GM19324 (cell line): ENCODE measurements around the gene FBXO17.
"Not testable (repeated sequence)": the region's sequence is repeated elsewhere in the genome, so short reads cannot be mapped to it uniquely, and the experiment has no call there.

Experiments used
- ATAC-seq: cut with Tn5 transposase; IDR thresholded peaks from one replicate; pipeline ENCODE4 v1.9.1; 2021; ENCODE audit warnings: mild to moderate bottlenecking, moderate library complexity; ENCODE audit not compliant: unreplicated experiment, low FRiP score

The FBXO17 gene

DNA sequence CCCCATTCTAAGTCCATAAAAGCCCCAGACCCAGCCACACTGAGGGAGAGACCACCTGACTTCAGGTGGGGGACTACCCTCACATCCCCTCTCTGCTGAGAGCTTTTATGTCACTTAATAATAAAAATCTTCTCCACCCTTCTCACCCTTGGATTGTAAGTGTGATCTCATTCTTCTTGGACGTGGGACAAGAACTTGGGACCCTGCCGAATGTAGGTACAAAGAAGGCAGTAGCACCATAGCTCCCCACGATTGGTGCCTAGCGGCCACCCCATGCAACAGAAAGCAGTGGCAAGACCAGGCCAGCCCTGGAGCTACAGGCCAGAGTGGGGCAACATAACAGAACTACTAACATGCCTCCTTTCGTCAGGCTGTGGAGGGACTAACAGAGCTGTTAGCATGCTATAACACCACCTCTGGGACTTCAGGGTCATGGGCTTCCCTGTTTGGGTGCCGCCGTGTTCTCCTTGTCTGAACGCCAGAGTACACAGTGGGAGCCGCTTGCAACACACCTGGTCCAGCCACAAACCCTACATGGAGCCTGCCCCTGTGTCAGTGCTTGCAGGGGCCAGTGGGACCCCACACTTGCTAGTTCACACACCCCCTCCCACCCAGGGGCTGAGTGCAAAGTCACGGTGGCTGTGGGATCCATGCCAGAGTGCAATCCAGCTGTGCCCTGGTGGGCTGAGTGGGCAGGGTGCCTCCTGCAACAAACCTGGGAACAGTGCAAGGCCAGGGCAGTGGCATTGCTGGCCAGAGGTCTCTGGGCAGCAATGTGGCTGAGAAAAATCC lies 5.2 kb upstream of the FBXO17 start:
- no peak for ATAC-seq

DNA sequence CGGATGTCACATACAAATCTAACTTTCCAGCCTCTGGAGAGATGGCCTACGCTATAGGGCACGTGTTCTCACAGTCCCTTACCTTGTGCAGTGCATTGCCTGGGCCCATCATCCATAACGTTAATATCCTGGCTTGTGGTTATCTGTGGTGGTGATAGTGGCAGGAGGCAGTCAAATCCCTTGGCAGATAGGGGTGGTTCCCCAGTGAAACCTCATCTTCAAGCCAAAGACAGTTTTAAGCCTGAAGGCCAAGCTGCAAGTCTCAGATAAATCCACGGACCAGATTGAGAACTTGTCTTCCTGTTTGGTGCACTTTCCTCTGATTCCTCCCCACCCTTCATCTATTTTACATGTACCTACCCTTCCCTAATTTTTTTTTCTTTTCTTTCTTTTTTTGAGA lies 4.3 kb upstream of the FBXO17 start:
- ATAC-seq, result no peak

DNA sequence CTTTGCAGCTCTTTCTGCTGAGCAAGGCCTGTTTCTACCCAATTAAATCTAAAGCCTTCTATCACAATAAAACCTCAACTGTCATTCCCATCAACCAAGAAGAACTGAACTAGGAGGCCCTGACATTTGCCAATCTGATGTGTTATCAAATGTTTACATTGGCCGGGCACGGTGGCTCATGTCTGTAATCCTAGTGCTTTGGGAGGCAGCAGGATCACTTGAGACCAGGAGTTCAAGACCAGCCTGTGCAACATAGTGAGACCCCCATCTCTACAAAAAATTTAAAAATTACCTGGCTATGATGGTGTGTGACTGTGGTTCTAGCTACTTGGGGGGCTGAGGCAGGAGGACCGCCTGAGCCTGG lies 2.8 kb upstream of the FBXO17 start:
- ATAC-seq, result no peak

DNA sequence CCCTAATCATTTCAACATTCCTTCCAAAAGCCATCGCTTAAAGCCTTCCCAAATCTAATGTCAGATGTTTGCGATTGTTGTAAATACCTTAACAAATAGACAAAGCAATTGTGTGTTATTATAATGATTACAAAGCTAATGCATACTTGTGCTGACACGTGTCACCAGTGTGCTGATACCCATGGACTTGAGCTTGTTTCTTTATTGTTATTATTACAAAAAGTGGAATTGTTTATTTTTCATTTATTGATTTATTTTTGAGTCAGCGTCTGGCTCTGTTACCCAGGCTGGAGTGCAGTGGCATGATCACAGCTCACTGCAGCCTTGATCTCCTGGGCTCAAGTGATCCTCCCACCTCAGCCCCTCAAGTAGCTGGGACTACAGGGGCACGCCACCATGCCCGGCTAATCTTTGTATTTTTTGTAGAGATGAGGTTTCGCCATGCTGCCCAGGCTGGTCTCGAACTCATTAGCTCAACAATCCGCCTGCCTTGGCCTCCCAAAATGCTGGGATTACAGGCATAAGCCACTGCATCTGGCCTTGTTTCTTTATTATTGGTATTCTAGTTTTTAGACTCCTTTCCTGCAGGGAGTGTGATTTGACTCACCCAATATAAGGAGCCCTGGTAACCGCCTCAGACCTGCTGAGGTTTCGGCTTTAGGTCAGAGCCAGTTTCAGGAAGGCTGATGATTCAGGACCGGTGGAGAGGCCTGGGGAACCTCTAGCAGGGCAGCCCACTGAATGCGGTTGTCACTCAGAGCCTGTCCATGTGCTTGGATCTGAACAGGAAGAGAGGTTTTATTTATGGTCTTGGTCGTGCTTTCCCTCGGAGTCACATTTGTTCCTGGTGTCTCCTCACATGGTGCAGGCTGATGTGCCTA lies 2.1 kb upstream of the FBXO17 start:
- ATAC-seq, result no peak

DNA sequence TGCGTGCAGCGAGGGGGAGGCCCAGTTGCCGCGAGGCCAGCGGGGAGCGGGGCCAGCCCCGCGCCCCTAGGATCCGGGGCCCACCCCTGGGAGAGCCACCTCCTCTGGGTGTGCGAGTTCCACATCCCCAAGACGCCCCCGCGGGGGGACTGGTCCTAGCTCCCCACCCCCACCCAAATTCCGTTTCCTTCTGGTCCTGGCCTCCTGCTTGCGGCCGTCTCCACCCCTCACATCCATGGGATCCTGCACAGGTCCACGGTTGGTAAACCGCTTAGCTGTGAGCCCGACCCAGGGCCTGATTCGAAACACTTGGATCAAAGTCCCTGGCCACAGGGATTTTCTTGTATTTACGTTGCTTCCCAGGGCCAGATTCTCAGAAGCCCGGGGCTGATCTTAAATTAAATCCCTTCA lies 324 bp upstream of the FBXO17 start:
- no peak for ATAC-seq

DNA sequence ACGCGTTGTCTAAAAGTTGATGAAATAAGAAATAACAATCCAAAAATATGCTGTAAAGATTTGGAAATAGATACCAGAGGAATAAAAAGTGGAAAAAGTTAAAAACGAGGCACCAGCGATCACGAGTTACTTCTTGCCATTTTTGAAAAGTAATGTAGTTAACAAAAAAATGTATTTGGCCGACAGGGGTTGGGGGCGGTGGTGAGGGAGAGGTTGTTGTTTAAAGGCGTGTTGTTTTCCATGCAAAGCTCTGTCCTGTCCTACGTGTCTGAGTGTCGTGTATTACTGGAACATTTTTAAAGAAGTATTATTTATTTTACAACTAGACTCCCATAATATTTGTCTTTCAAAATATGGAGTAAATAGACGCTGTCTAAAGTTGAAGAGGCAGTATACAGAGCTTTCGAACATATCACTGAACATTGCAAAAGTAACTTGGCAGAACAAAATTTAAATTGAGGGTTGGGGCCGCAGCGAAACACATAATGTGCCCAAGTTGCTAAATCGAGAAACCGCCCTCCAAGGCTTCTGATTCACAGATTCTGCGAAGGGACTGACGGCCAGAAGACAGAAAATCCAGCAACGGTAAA lies 823 bp downstream of the FBXO17 start:
- no peak for ATAC-seq

DNA sequence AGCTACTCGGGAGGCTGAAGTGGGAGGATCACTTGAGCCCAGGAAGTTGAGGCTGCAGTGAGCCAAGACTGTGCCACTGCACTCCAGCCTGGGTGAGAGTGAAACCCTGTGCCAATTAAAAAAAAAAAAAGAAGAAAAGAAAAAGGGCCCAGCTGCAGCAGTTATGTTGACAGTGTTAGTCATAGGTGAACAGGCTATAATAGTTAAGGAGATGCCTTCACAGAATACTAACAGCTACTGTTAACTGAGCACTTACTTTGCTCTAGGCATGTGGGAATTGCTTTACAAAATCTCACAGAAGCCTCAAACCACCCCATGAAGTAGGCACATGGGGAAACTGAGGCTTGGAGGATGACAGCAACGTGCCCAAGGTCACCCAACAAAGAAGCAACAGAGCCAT lies 3.9 kb downstream of the FBXO17 start:
- ATAC-seq, result no peak

DNA sequence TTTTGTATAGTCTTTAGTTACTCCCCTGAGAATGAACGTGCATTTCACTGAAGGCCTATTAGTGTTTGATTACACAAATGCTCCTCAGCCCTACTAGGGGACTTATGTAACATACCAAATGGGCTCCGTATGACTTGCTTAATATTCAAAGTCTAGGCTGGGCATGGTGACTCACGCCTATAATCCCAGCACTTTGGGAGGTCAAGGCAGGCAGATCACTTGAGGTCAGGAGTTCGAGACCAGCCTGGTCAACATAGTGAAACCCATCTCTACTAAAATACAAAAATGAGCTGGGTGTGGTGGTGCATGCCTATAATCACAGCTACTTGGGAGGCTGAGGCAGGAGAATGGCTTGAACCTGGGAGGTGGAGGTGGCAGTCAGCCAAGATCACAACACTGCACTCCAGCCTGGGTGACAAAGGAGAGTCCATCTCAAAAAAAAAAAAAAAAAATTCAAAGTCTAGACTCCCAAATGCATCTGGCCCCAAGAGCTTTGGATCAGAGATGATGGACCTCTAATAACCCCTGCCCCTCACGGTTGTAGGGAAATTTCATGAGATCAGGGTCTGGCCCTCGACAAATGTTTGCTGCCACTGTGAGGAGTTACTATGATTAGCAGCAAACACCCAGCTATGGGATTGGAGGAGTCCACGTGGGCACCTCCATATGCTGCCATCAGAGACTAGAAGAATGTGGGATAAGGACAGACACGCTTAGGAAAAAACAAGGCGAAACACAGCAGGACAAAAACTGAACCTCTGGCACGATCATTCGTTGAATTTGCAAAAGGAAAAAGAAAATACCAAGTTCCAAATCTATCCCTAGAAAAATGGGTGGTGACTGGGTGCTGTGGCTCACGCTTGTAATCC lies 4.6 kb downstream of the FBXO17 start:
- no peak for ATAC-seq

DNA sequence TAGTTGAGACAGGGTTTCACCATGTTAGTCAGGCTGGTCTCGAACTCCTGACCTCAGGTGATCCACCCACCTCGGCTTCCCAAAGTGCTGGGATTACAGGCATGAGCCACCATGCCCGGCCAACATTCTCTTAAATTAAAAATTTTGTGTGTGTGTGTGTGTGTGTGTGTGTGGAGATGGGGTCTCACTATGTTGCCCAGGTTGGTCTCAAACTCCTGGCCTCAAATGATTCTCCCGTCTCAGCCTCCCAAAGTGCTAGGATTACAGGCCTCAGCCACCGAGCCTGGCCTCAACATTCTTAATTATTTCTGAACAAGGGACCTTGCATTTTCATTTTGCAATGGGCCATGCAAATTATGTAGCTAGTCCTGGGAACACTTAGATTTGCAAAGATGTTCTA lies 9.4 kb downstream of the FBXO17 start:
- not testable (repeated sequence) for ATAC-seq

DNA sequence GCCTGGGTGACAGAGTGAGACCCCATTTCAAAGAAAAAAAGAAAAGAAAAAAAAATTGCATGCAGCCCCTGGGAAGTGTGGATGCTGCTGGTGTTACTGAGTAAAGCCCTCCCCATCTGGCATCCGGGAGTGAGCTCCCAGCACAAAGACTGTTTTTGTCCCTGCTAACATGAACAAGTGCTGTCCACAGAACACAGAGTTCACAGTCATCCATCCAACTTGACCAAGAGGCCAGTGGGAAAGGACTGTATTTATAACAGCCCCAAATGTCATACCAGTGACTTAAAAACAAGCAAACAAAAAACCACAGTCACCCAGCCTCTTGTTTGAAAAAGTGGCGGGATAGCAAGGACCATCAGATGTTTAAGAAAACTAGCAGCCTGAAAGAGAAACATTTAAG lies 10.8 kb downstream of the FBXO17 start:
- ATAC-seq, result no peak

DNA sequence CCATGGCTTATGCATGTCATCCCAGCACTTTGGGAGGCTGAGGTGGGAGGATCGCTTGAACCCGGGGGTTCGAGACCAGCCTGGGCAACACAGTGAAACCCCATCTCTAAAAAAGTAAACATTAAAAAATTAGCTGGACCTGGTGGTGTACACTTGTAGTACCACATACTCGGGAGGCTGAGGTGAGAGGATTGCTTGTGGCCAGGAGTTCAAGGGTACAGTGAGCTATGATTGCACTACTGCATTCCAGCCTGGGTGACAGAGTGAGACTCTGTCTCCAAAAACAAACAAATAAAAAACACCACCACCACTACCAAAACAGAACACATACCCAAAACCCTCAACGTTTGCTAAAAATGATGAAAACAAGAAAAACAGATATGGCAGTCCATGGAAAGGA lies 15.9 kb downstream of the FBXO17 start:
- ATAC-seq, result no peak

DNA sequence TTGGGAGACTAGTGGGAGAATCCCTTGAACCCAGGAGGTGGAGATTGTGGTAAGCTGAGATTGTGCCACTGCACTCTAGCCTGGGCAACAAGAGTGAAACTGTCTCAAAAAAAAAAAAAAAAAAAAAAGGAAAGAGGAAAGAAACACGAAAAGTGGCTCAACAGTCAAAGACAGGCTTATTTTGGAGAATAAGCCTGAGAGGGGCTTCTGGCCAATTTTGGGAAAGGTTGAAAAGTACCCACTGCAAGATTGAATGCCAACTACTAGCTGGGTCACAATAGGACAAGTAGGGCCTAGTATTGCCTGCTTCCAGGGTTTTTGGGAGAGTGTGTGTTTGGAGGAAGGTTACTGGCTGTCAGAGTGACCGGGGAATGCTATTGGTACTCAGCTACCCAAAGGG lies 17.2 kb downstream of the FBXO17 start:
- ATAC-seq, result no peak

DNA sequence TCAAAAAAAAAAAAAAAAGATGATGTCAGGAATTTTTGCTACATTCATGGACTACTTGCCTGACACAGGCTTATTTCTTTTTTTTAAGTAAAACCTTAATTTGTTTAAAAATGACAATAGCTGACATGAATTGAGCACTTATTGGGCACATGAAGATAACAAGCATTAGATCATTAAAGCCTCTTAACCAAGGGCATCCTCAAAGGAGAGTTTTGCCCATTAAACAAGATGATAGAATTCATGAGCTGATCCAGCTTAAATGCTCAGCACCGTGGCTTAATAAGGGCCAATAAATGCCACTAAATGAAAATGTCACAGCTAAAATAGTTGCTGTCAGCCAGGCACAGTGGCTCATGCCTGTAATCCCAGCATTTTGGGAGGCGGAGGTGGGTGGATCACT lies 19.3 kb downstream of the FBXO17 start:
- ATAC-seq, result no peak

DNA sequence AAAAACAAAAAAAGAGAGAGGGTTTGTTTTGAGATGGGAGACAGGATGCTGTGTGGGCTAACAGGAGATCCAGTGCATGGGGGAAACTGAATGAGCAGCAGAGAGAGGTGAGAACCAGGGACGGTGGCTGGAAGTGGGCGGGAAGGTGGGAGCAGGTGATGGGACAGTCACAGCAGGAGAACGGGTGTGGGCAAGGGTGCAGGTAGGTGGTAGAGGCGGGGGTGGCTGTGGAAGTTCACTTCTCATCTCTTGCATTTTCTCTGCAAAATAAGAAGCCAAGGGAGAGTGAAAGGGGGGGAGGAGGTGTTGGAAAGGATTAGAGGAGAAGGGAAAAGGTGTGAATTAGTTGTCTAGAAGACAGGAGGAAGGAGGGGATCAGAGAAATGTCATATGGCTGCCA lies 21.9 kb downstream of the FBXO17 start:
- no peak for ATAC-seq

DNA sequence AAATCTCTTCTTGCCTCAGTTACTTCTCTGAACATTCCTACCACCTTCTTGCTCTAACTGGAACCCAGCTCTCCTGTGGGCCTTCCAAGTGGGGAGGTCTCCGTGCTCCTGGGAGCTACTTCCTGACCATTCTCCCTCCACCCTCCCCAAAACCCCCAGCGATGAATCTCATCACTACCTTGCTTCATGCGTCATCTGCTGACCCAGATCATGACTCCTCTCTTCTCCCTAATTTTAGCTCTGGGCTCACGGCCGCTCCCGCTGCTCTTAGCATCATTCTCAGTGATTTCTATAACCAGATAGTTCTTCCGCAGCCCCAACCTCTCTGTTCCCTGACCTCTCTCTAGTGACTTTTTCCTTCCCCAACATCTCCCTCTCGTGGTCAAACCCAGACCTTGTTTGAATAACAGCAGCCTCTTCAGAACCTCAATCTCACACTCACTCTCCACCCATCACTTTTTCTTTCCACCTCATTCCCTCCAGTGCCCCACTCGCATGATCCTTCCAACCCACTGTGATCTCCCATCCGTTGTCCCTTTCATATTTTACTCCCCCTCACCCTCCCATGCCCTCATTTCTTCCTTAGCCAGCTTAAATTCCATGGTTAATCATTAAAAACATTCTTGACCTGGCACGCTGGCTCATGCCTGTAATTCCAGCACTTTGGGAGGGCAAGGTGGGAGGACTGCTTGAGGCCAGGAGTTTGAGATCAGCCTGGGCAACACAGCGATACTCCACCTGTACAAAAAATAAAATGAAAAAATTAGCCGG lies 23.0 kb downstream of the FBXO17 start:
- ATAC-seq, result no peak

DNA sequence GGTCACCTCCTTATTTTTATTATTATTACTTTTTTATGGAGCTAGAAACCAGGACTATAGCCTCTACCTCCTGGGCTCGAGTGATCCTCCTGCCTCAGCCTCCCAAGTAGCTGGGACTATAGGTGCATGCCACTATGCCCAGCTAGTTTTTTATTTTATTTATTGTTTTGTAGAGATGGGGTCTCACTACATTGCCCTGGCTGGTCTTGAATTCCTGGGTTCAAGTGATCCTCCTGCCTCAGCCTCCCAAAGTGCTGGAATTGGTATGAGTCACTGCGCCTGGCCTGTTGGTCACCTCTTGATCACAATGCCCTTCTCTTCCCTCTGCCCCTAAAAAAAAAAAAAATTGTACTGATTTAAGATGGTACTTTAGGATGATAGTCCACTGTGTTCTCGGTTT lies 24.4 kb downstream of the FBXO17 start:
- ATAC-seq, result no peak

DNA sequence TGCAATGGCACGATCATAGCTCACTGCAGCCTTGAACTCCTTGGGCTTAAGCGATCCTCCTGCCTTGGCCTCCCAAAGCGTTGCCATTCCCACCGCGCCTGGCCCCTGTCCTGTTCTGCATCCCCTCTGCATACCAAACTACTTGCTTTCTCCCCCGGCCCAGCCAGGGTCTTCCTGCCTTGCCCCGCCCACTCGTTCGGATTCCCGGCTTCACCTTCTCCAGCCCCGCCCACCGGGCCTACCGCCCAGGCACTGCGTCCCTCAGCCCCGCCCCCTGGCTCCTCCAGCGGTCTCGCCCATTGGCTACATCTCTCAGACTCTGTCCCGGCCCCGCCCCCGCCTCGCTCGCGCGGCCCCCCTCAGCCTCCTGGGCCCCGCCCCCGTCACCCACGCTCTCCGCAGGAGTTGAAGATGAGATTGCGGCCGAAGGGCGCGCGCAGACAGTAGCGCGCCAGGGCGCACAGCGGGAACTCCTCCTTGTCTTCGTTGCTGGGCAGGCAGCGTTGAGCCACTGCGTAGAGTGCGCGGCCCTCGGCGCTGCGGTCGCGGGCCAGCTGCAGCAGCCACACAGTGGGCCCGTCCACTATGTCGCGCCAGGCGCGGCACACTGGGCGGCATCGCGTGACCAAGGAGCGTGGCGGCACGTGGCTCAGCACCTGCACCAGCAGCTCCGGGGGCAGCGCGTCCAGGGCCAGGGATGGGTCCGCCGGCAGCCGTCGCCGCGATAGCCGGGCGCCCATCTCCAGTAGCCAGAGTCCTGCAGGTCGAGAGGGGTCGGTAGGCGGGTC lies 25.8 kb downstream of the FBXO17 start:
- ATAC-seq, result no peak

DNA sequence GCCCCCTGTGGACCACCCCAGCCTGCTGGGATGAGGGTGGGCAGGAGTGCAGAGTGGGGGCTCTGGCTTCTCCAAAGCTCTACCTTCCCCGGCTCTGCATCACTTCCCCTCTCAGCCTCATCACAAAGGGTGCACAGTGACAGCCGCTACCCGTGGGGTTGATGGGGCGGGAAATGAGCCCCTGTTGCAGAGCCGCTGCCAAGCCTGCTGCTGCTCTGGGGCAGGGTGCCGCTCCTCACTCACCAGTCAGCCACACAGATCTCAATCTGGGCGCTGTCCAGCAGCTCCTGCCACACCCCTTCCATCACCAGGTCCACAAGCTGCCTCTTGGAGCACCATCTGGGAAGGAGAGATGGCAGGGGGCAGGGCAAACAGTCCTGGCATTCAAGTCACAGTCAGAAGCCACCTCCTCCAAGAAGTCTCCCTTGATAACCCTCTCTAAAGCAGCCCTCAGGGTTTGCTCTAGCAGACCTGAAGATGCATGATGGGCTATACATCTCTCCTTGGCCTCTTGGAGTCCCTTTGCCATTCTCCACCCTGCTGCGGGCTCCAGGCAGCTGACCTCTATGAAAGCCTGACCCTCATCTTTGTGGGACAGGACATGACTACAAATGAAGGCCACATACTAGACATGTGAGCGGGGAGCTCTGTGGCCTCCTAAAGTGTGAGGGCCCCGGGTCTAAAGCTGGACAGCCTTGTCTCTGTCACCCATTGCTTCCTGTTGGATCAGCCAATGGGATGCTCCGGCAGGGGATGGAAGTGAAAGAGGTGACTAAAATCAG lies 29.1 kb downstream of the FBXO17 start:
- ATAC-seq, result no peak
